Heart left ventricle (tissue), 16 donors: ENCODE measurements around the gene EPHB1. TPM values are rescaled to one million over a fixed set of nuclear protein-coding genes. Genes with fewer than 3 reads are reported as not detected.

ENCODE experiments used
- ATAC-seq, 4 donors: fragments of 200-7000 bp; cut with Tn5 transposase; one replicate each; pipeline ENCODE4 v1.9.1; 2020 to 2022; ENCODE audit warnings: moderate library complexity in 4 of 4, mild to moderate bottlenecking in 3 of 4, moderate number of reproducible peaks in 1 of 4
- DNase-seq, 5 donors: peaks; one replicate each; pipeline ENCODE4 v3.0.0-alpha.2; 2020
- H3K27ac ChIP-seq, 12 donors: fragments of 200-600 bp; sonication (generic) in 4 of 12; one replicate each; pipeline versions ENCODE4 v1.5.0 to v1.8.0; 2016 to 2022; ENCODE audit warnings: mild to moderate bottlenecking in 2 of 12
- H3K27me3 ChIP-seq, 9 donors: fragments of 200-600 bp; sonication (generic) in 2 of 9; one replicate each; pipeline versions ENCODE4 v1.5.1 to v1.8.0; 2016 to 2022; ENCODE audit warnings: mild to moderate bottlenecking in 3 of 9
- H3K36me3 ChIP-seq, 9 donors: fragments of 200-600 bp; sonication (generic) in 2 of 9; one replicate each; pipeline versions ENCODE4 v1.5.0 to v1.8.0; 2018 to 2022; ENCODE audit warnings: mild to moderate bottlenecking in 2 of 9
- H3K4me1 ChIP-seq, 12 donors: fragments of 200-600 bp; sonication (generic) in 4 of 12; one replicate each; pipeline versions ENCODE4 v1.5.0 to v1.8.0; 2016 to 2022; ENCODE audit warnings: mild to moderate bottlenecking in 3 of 12
- H3K4me3 ChIP-seq, 12 donors: fragments of 200-600 bp; sonication (generic) in 4 of 12; one replicate each; pipeline versions ENCODE4 v1.5.0 to v1.8.0; 2017 to 2022; ENCODE audit warnings: mild to moderate bottlenecking in 9 of 12, moderate library complexity in 4 of 12
- H3K9me3 ChIP-seq, 12 donors: fragments of 200-600 bp; sonication (generic) in 4 of 12; one replicate each; pipeline versions ENCODE4 v1.5.0 to v1.8.0; 2016 to 2022; ENCODE audit warnings: mild to moderate bottlenecking in 1 of 12
- POLR2A ChIP-seq, 2 donors: fragments of 450-650 bp; IDR thresholded peaks; one replicate each; pipeline ENCODE4 v1.6.1; 2017; ENCODE audit warnings: antibody characterized with exemption in 2 of 2, mild to moderate bottlenecking in 2 of 2, moderate library complexity in 2 of 2
- WGBS, 4 donors: extraction: QIAGEN DNeasy Blood & Tissue Kit in 2 of 4; methylation state at CpG; one replicate each; pipeline versions ENCODE4 v1.1.5 to v1.1.7; 2013 to 2018; 5-methylcytosine and 5-hydroxymethylcytosine counted together
- intact Hi-C, 10 donors: fragments of 100-400 bp; cut with DNase I; formaldehyde crosslinking; loops; one replicate each; pipeline versions ENCODE4 v1.11.1 to v1.14.2; 2022
- polyA plus RNA-seq, 2 donors: library from polyadenylated mRNA; stranded (reverse); fragments of 200-250 nt; gene quantifications; one replicate each; pipeline ENCODE4 v1.2.3, GENCODE V29; 2013
- total RNA-seq, 9 donors: library from RNA; depleted of rRNA in 2 of 9; stranded (reverse); fragments of >200 nt in 2 of 9; fragmentation: NEBNext Ultra II Directional in 3 of 9; extraction: Animal tissue kit (Norgen Biotek cat#: 25700) in 3 of 9; gene quantifications; one replicate each; pipeline versions ENCODE4 v1.1.0 to v1.2.4, GENCODE V29; 2016 to 2023
- TF ChIP-seq, protein P1 (sequence below), 12 donors: fragments of 200-600 bp; sonication (generic) in 4 of 12; IDR thresholded peaks; one replicate each; pipeline versions ENCODE4 v1.5.0 to v1.8.0; 2018 to 2022; ENCODE audit warnings: antibody characterized with exemption in 12 of 12, mild to moderate bottlenecking in 5 of 12
- donor health status: ischemic (EF 13 %, LVEDD 7.1; RV severe dilation, severe dysfunction).
- donor health status: healthy with polysubstance abuse.
- donor health status: DM: no; HTN: yes; CAD: no.
- donor health status: DM: no; HTN: no; CAD: no.
- donor health status: ischemic (EF 25% LVEDD 6.9; RV normal size, moderate dysfunction).
- donor health status: ischemic (EF 25% LVEDD 5.7; RV mildly dilated, moderate dysfunction).
- donor health status: healthy.
- donor health status: DM: yes; HTN: yes; CAD: no.
- donor health status: ischemic (EF 35%, LVEDD 5.7; RV mildly dilated, moderate dysfunction).
- donor health status: nonischemic (EF 11% LVEDD 7.7; RV severe dilation, severe dysfunction).
- donor health status: DM: yes; HTN: yes; CAD: no.
- donor health status: PGD.
- donor health status: ischemic (EF 29% LVEDD 5.4; RV normal size, mild dysfunction).
- donor health status: nonischemic (EF 23%, LVEDD 6.1; RV moderate dilation, normal function).

EPHB1 gene
- total and polyA plus RNA-seq, 11 donors: 0.31 to 2.2 (median 1.1) TPM

DNA sequence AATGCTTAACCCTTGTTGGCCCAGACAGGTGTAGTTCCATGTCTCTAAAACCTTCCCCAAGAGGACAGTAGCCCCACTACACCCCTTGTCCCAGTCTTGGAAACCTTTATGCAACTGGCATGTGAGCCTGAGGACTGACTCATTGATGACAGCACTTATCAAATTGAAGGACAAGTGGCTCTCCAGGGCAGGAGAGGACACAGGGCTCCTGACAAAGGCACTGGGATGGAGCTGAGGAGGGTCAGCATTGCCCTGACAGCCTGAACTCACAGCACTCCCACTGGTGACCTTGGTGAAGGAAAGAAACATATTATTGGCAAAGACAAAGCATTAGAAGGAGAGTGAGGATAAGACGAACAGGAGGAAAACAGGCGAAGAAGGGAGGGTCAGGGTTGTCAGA lies 139.9 kb downstream of the EPHB1 start:
- Histone ChIP-seq H3K4me3 (no peak overlapping the region), H3K9me3 (no peaks in the 10 kb centered on the region), H3K27ac (peak overlapping the region in 1 of 12 donors; percentile 5), H3K27me3 (no peaks in the 10 kb centered on the region), H3K4me1 (peaks cover 0 to 6% (median 0%) of the 10 kb centered on the region in 12 donors), H3K36me3 (no peaks in the 10 kb centered on the region)
- ATAC-seq: peak in 3 of 4 donors; percentile 11 to 52 (median 22)
- TF ChIP-seq, protein P1, sequence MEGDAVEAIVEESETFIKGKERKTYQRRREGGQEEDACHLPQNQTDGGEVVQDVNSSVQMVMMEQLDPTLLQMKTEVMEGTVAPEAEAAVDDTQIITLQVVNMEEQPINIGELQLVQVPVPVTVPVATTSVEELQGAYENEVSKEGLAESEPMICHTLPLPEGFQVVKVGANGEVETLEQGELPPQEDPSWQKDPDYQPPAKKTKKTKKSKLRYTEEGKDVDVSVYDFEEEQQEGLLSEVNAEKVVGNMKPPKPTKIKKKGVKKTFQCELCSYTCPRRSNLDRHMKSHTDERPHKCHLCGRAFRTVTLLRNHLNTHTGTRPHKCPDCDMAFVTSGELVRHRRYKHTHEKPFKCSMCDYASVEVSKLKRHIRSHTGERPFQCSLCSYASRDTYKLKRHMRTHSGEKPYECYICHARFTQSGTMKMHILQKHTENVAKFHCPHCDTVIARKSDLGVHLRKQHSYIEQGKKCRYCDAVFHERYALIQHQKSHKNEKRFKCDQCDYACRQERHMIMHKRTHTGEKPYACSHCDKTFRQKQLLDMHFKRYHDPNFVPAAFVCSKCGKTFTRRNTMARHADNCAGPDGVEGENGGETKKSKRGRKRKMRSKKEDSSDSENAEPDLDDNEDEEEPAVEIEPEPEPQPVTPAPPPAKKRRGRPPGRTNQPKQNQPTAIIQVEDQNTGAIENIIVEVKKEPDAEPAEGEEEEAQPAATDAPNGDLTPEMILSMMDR (IDR thresholded peaks at IDR 0.05): no peak
- TF ChIP-seq POLR2A (IDR thresholded peaks at IDR 0.05): no peak
- intact Hi-C loops: no loop called here
- 75% methylated on average over 2 of the region's 2 CpGs for WGBS, 4 donors
- no peak for DNase-seq

GRCh38 chr3:134937256-134938028 lies 142.4 kb downstream of the EPHB1 start:
- Histone ChIP-seq H3K4me1 (peaks cover 0 to 6% (median 0%) of the 10 kb centered on the region in 12 donors), H3K36me3 (no peaks in the 10 kb centered on the region), H3K9me3 (no peaks in the 10 kb centered on the region), H3K27me3 (no peaks in the 10 kb centered on the region), H3K4me3 (no peak overlapping the region), H3K27ac (no peak overlapping the region)
- DNase-seq: peak in 1 of 5 donors; percentile 15
- 44 to 55% (median 52%) methylated on average over 8 of the region's 8 CpGs for WGBS, 4 donors
- intact Hi-C loops: no loop called here
- peak in 1 of 4 donors; percentile 53 for ATAC-seq
- TF ChIP-seq, protein P1 (IDR thresholded peaks at IDR 0.05): no peak
- TF ChIP-seq POLR2A (IDR thresholded peaks at IDR 0.05): no peak

- no peaks in the 10 kb centered on the region for H3K9me3 ChIP-seq
- H3K36me3 ChIP-seq: no peaks in the 10 kb centered on the region
- no peak overlapping the region for H3K4me3 ChIP-seq
- intact Hi-C loops: no loop called here
- no peak for TF ChIP-seq POLR2A (IDR thresholded peaks at IDR 0.05)
- TF ChIP-seq, protein P1 (IDR thresholded peaks at IDR 0.05): no peak
- DNase-seq (no peak), ATAC-seq (no peak)
- WGBS, 4 donors: 75 to 87% (median 84%) methylated on average over 5 of the region's 5 CpGs
- peaks cover 0 to 6% (median 0%) of the 10 kb centered on the region in 12 donors for H3K4me1 ChIP-seq
- no peak overlapping the region for H3K27ac ChIP-seq
- no peaks in the 10 kb centered on the region for H3K27me3 ChIP-seq
Observed at GRCh38 chr3:134938029-134938525, 143.0 kb downstream of the EPHB1 start.

DNA sequence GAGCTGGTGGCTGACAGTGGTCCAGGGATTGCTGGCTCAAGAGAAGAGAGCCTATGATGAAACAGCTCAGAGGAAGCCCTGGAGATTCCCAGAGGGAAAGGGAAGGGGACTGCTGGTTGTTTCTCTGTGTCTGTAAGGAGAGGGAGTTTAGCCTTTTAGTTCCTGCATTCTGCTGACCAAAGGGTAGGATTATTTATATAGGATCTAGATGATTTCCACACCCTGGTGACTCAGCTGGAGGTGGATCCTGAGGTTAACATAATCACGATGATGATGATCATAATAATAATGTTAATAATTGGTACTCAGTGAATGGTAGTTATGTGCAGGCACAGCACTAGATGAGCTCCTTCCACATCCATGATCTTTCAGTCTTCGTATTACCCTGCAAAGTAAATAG lies 144.9 kb downstream of the EPHB1 start:
- WGBS, 4 donors: 67 to 79% (median 77%) methylated on average over 2 of the region's 2 CpGs
- Histone ChIP-seq H3K9me3 (no peaks in the 10 kb centered on the region), H3K36me3 (no peaks in the 10 kb centered on the region), H3K27me3 (no peaks in the 10 kb centered on the region), H3K4me3 (no peak overlapping the region), H3K4me1 (peaks cover 0 to 6% (median 0%) of the 10 kb centered on the region in 12 donors), H3K27ac (no peak overlapping the region)
- intact Hi-C loops: no loop called here
- TF ChIP-seq, protein P1 (IDR thresholded peaks at IDR 0.05): no peak
- TF ChIP-seq POLR2A (IDR thresholded peaks at IDR 0.05): no peak
- DNase-seq (no peak), ATAC-seq (no peak)
